NCI-H2107 (cell line): Measurements from ENCODE around the gene CNN3.
A peak's percentile ranks its signal among the peaks of the same experiment; 100 is the strongest.

Experiments used
- DNase-seq: peaks from one replicate; lab custom pipeline; 2025; lab: John Stamatoyannopoulos, UW

CNN3 gene

DNA sequence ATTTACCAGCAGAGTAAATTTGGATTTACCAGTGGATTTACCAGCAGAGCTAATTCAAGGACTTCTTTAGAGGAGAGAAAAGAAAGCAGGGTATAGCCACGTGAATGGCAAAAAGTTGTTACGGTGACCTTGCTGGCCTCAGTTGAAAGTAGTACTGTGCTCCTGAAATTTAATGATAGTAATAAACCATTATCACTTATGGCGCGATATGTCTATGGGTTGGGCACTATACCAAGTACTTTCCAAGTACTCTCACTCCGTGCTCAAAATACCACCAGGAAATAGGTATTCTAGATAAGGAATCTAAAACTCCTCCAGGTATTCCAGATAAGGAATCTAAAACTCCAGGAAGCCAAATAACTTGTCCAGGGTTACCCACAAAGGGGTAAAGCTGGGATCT is 70.9 kb downstream of the CNN3 start:
- DNase-seq: no peak

DNA sequence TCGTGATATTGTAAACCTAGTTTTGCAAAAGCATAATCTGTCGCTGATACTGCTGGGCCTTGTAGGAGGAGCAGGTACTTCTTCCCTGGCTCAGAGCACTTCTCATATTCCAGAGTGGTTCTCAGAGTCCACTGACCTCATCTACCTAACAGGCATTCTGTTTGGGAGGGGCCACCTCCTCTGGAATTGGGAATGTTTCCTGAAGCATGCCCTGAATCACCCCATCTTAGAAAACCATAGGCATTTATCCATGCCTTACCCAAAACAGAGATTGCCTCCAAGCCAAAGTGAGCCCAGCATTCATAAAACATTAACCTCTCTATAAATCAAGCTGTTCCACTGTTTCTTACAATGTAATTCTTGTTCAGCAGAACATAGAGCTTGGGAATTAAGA is 71.6 kb downstream of the CNN3 start:
- DNase-seq: no peak

DNA sequence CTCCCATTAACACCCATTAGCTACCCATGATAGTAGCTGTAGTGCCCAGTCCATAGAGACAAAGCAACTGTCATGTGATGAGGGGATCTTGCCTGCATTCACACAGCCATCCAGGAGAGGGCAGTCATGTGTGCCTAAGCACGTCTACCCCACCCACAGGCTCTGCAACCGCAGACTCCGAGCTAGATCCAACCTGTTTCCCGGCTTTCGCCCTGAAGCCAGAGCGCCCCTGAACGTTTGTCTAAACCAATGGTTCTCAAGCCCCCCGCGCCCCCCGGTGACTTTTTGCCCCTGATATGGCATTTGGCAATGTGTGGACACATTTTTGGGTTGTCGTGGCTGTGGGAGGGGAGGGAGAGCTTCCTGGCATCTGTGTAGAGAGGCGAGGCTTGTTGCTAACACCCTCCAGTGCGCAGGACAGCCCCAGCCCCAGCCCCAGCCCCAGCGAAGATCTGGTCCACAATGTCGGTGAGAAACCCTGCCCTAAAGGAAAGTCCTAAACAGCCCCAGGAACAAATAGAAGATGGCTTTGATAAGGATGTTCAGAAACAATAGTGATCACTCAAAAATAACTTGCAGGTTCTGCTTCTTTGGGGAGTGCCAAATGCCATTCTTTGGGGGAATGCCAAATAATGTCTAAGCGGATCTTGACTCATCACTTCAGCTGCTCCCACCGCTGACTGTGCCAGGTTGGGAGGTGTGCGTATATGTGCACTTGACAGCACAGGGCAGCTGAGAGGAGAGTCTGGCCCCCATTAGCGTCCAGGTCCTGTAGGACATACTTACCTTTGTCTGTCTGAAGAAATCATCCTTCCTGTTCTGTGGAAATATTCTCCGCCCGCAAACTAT is 72.2 kb downstream of the CNN3 start:
- peak; percentile 92 for DNase-seq

DNA sequence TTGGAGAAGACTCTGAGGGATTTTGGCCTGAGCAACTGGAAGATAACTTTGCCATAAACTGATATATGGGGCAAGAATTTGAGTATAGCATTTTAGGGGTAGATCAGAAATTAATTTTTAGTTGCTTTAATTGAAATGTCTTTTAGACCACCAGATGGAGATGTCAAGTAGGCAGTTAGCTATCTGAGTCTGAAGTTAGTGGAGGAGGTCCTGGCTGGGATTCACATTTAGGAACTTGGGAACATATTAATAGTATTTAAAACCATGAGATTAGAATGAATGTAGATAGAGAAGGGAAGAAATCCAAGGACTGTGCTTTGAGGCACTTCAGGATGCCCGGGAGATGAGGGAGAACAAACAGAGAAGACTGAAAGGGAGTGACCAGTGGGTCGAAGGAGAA is 74.1 kb downstream of the CNN3 start:
- no peak for DNase-seq

DNA sequence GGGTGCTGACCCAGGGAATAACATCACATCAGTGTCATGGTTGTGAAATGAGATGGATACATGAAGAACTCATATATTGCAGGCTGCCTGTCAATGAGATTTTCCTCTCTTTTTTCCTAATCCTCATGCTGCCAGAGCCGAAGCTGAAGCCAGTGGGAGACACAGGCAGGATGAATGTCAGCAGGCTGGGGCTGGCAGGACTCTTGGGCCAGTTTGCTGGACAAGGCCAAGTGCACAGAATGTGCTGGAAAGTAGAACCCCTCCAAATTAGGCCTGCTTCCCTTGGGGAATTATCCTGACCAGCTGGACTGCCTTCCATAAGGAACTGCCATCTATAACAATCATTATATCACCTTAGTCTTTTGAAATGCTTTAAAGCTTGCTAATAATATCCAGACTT is 75.3 kb downstream of the CNN3 start:
- no peak for DNase-seq
